Activated T-cell treated with anti-CD3 and anti-CD28 coated beads for 4 hours (primary cell): Measurements from ENCODE around the gene ADAMTS14.
"Not testable (repeated sequence)": the region's sequence is repeated elsewhere in the genome, so short reads cannot be mapped to it uniquely, and the experiment has no call there.

Source experiments
- DNase-seq: peaks from one replicate; pipeline ENCODE4 v3.0.0-alpha.2; 2020

The ADAMTS14 gene

GRCh38 chr10:70672165-70673042 is at the start of gene ADAMTS14:
ADAMTS14 (plus strand) TSS chr10:70672506; CDS start chr10:70672803, 297 bp downstream.
- DNase-seq, result no peak

- DNase-seq, result no peak
Measured at GRCh38 chr10:70622541-70622940, 49.8 kb upstream of the ADAMTS14 start.

GRCh38 chr10:70622981-70623844 is 49.1 kb upstream of the ADAMTS14 start:
- DNase-seq, result no peak

GRCh38 chr10:70626056-70626455 is 46.2 kb upstream of the ADAMTS14 start:
- no peak for DNase-seq

GRCh38 chr10:70629338-70629737 is 43.0 kb upstream of the ADAMTS14 start:
- DNase-seq, result no peak

GRCh38 chr10:70631735-70632134 is 40.6 kb upstream of the ADAMTS14 start:
- DNase-seq, result not testable (repeated sequence)

GRCh38 chr10:70634011-70634410 is 38.3 kb upstream of the ADAMTS14 start:
- DNase-seq, result no peak

- DNase-seq, result not testable (repeated sequence)
Measured at GRCh38 chr10:70634515-70634914, 37.8 kb upstream of the ADAMTS14 start.

GRCh38 chr10:70639640-70640383 is 32.5 kb upstream of the ADAMTS14 start:
- not testable (repeated sequence) for DNase-seq

- not testable (repeated sequence) for DNase-seq
Measured at GRCh38 chr10:70643272-70643671, 29.0 kb upstream of the ADAMTS14 start.

- not testable (repeated sequence) for DNase-seq
Measured at GRCh38 chr10:70644959-70645358, 27.3 kb upstream of the ADAMTS14 start.

GRCh38 chr10:70647086-70647485 is 25.2 kb upstream of the ADAMTS14 start:
- DNase-seq, result no peak

- no peak for DNase-seq
Measured at GRCh38 chr10:70648427-70648826, 23.9 kb upstream of the ADAMTS14 start.

- DNase-seq, result no peak
Measured at GRCh38 chr10:70649526-70649925, 22.8 kb upstream of the ADAMTS14 start.

- no peak for DNase-seq
Measured at GRCh38 chr10:70650104-70650503, 22.2 kb upstream of the ADAMTS14 start.

GRCh38 chr10:70650718-70651117 is 21.6 kb upstream of the ADAMTS14 start:
- no peak for DNase-seq

- no peak for DNase-seq
Measured at GRCh38 chr10:70651661-70652060, 20.6 kb upstream of the ADAMTS14 start.

- no peak for DNase-seq
Measured at GRCh38 chr10:70652761-70653657, 19.3 kb upstream of the ADAMTS14 start.

GRCh38 chr10:70655316-70655715 is 17.0 kb upstream of the ADAMTS14 start:
- DNase-seq, result no peak

- peak; percentile 3 for DNase-seq
Measured at GRCh38 chr10:70656489-70656888, 15.8 kb upstream of the ADAMTS14 start.

GRCh38 chr10:70657041-70657440 is 15.3 kb upstream of the ADAMTS14 start:
- no peak for DNase-seq
